CD8-positive, alpha-beta memory T cell (primary cell): Measurements from ENCODE around the gene OTUD6A. TPM values are rescaled to one million over a fixed set of nuclear protein-coding genes. Genes with fewer than 3 reads are reported as not detected.

ENCODE experiments used
- polyA plus RNA-seq: library from polyadenylated mRNA; unstranded; fragments of 300-500 nt; fragmentation: Illumina TruSeq; gene quantifications from one replicate; pipeline ENCODE4 v1.2.3, GENCODE V29; 2021
- total RNA-seq, 2 experiments: library from RNA; stranded (reverse); gene quantifications; one replicate each; pipeline ENCODE4 v1.2.3, GENCODE V29; 2021

OTUD6A gene
- total and polyA plus RNA-seq, 3 experiments from 2014 or later = not detected

Other genes with a start within 250 kb of the OTUD6A start
- gene AWAT2, start 12.5 kb upstream of the OTUD6A start, total RNA-seq = not detected
- gene AWAT2, start 12.5 kb upstream of the OTUD6A start, polyA plus RNA-seq = not detected
- gene IGBP1, start 71.0 kb downstream of the OTUD6A start, total RNA-seq = 10 to 100 TPM; 33.6 TPM
- gene IGBP1, start 71.0 kb downstream of the OTUD6A start, polyA plus RNA-seq = 59.3 TPM
- gene DGAT2L6, start 115.0 kb downstream of the OTUD6A start, total RNA-seq = not detected
- not detected for gene DGAT2L6, start 115.0 kb downstream of the OTUD6A start, polyA plus RNA-seq
- gene AWAT1, start 172.2 kb downstream of the OTUD6A start, total RNA-seq = not detected
- gene AWAT1, start 172.2 kb downstream of the OTUD6A start, polyA plus RNA-seq = not detected
- gene P2RY4, start 197.7 kb downstream of the OTUD6A start, total RNA-seq = under 1 TPM in 1 of 2 experiments, not detected in 1; 0.18 TPM
- not detected for gene P2RY4, start 197.7 kb downstream of the OTUD6A start, polyA plus RNA-seq
- not detected for gene ARR3, start 205.9 kb downstream of the OTUD6A start, total RNA-seq
- gene ARR3, start 205.9 kb downstream of the OTUD6A start, polyA plus RNA-seq = not detected
- not detected for gene RAB41, start 219.7 kb downstream of the OTUD6A start, total RNA-seq
- not detected for gene RAB41, start 219.7 kb downstream of the OTUD6A start, polyA plus RNA-seq
- 10 to 100 TPM; 26.4 to 28.9 TPM for gene PDZD11, start 227.5 kb downstream of the OTUD6A start, total RNA-seq
- 40.7 TPM for gene PDZD11, start 227.5 kb downstream of the OTUD6A start, polyA plus RNA-seq
- 10 to 100 TPM; 16.5 to 17.7 TPM for gene KIF4A, start 227.6 kb downstream of the OTUD6A start, total RNA-seq
- not detected for gene KIF4A, start 227.6 kb downstream of the OTUD6A start, polyA plus RNA-seq